ENCODE results near the gene LRP8. TPM values are rescaled to one million over a fixed set of nuclear protein-coding genes. Genes with fewer than 3 reads are reported as not detected.

Gene LRP8
- total and polyA plus RNA-seq, 2 donors (not counting 3 experiments of a cell fraction or from before 2014, with no cell fraction given) = 40.9 to 62.2 TPM

GRCh38 chr1:53207726-53208125, 120.1 kb downstream of the LRP8 start:
- Histone ChIP-seq H3K4me3 (replicated peaks in 1 of 3; ENCODE audit: insufficient read depth in 1 of 3, low read depth in 1 of 3, low read length in 3 of 3) (no peak overlapping the region), H3K79me2 (ENCODE audit: control insufficient read depth, insufficient read depth, low read length) (no peaks in the 10 kb centered on the region), H3K27ac (ENCODE audit: insufficient read depth, low read depth, low read length) (no peak overlapping the region), H2AFZ (ENCODE audit: low read depth, low read length) (no peak overlapping the region), H3K27me3 (ENCODE audit: control insufficient read depth in 2 of 2, insufficient read depth in 2 of 2, low read length in 2 of 2) (no peaks in the 10 kb centered on the region), H3K9me3 (replicated peaks; ENCODE audit: control insufficient read depth, insufficient read depth, low read length) (no peaks in the 10 kb centered on the region), H3K9ac (replicated peaks; ENCODE audit: extremely low read depth, insufficient read depth, low read length) (no peak overlapping the region), H3K4me2 (ENCODE audit: insufficient read depth, low read length) (no peak overlapping the region), H4K20me1 (replicated peaks; ENCODE audit: control insufficient read depth, extremely low read depth, insufficient read depth, low read length) (no peaks in the 10 kb centered on the region), H3K36me3 (ENCODE audit: control insufficient read depth in 2 of 2, extremely low read depth in 1 of 2, insufficient read depth in 2 of 2, low read length in 2 of 2) (peaks cover 7 to 16% of the 10 kb centered on the region in 2 experiments), H3K4me1 (ENCODE audit: control insufficient read depth, extremely low read depth, insufficient read depth, low read length) (no peaks in the 10 kb centered on the region), H3K9me1 (replicated peaks; ENCODE audit: control insufficient read depth, extremely low read depth, insufficient read depth, low read length) (no peaks in the 10 kb centered on the region)
- FAIRE-seq (no peak), DNase-seq (ENCODE audit: low read depth, low spot score) (no peak)
- ChIA-PET CTCF (no interaction called here), POLR2A (no interaction called here)
- no TSS peak for BruUV-seq (replicated peaks)
- dilution Hi-C loops (cut with MboI; ENCODE audit: extremely low pct_ligation_motif_present, low sequenced_read_pairs) = no loop called here
- TF ChIP-seq FOS (IDR thresholded peaks at IDR 0.05; ENCODE audit: borderline replicate concordance, insufficient read depth, low read length) (no peak), MAX (IDR thresholded peaks at IDR 0.05; ENCODE audit: insufficient read depth, insufficient read length) (no peak), MYC (IDR thresholded peaks at IDR 0.05; ENCODE audit: low read depth, low read length) (no peak), CTCF (IDR thresholded peaks at IDR 0.05; ENCODE audit: extremely low read depth in 1 of 2, insufficient read depth in 1 of 2, low read depth in 1 of 2, low read length in 2 of 2) (no peak), EZH2 (IDR thresholded peaks at IDR 0.05; ENCODE audit: borderline replicate concordance, low read depth, low read length, severe bottlenecking) (no peak), POLR2A (IDR thresholded peaks at IDR 0.05; ENCODE audit: low read depth, low read length) (no peak), JUN (IDR thresholded peaks at IDR 0.05; ENCODE audit: borderline replicate concordance, insufficient read depth, insufficient read length, low read depth) (no peak), GATA2 (IDR thresholded peaks at IDR 0.05; ENCODE audit: insufficient read depth, insufficient read length, low read depth, low read length) (no peak), POLR2AphosphoS5 (IDR thresholded peaks at IDR 0.05; ENCODE audit: insufficient read depth, low read depth, low read length) (no peak)
- intact Hi-C loops (cut with micrococcal nuclease) = no loop called here
